Liver (tissue), 9 donors: Measurements from ENCODE around the gene ZNF503. TPM values are rescaled to one million over a fixed set of nuclear protein-coding genes. Genes with fewer than 3 reads are reported as not detected.

Experiments used
- DNase-seq: peaks from one replicate; pipeline ENCODE4 v3.0.0-alpha.2; 2017; ENCODE audit warnings: low spot score
- H3K27ac ChIP-seq, 2 donors: one replicate each; pipeline ENCODE4 v1.7.0; 2013; ENCODE audit warnings: inconsistent platforms in 2 of 2, low read length in 2 of 2, control low read depth in 1 of 2, low read depth in 1 of 2, mild to moderate bottlenecking in 1 of 2
- H3K27me3 ChIP-seq, 4 donors: one replicate each; pipeline versions ENCODE4 v1.6.1 to v1.7.0; 2013; ENCODE audit warnings: low read length in 3 of 4, inconsistent platforms in 1 of 4, mild to moderate bottlenecking in 1 of 4, moderate library complexity in 1 of 4; ENCODE audit not compliant: control insufficient read depth in 4 of 4, insufficient read depth in 4 of 4
- H3K36me3 ChIP-seq, 4 donors: one replicate each; pipeline versions ENCODE4 v1.6.1 to v1.7.0; 2013; ENCODE audit warnings: low read length in 3 of 4, mild to moderate bottlenecking in 3 of 4, low read depth in 1 of 4, moderate library complexity in 1 of 4; ENCODE audit not compliant: control insufficient read depth in 4 of 4, insufficient read depth in 3 of 4
- H3K4me1 ChIP-seq, 4 donors: one replicate each; pipeline versions ENCODE4 v1.6.1 to v1.7.0; 2013; ENCODE audit warnings: low read length in 3 of 4, mild to moderate bottlenecking in 3 of 4, moderate library complexity in 1 of 4; ENCODE audit not compliant: control insufficient read depth in 4 of 4, insufficient read depth in 4 of 4
- H3K4me3 ChIP-seq, 3 donors: one replicate each; pipeline versions ENCODE4 v1.6.1 to v1.7.0; 2013; ENCODE audit warnings: low read length in 3 of 3, control low read depth in 1 of 3, low read depth in 1 of 3, mild to moderate bottlenecking in 1 of 3
- H3K9ac ChIP-seq, 2 donors: one replicate each; pipeline ENCODE4 v1.7.0; 2013; ENCODE audit warnings: low read length in 2 of 2, mild to moderate bottlenecking in 2 of 2, moderate library complexity in 2 of 2, control low read depth in 1 of 2, low read depth in 1 of 2
- H3K9me3 ChIP-seq, 4 donors: one replicate each; pipeline versions ENCODE4 v1.6.1 to v1.7.0; 2013; ENCODE audit warnings: low read length in 3 of 4; ENCODE audit not compliant: control insufficient read depth in 4 of 4
- EGR1 ChIP-seq, 2 donors: IDR thresholded peaks; 2 replicates each; pipeline ENCODE4 v1.6.1; 2016 to 2018; ENCODE audit warnings: antibody characterized with exemption in 2 of 2, low read depth in 2 of 2
- FOXA1 ChIP-seq: IDR thresholded peaks from 2 replicates; pipeline ENCODE4 v1.6.1; 2016; ENCODE audit warnings: antibody characterized with exemption
- GABPA ChIP-seq, 2 donors: IDR thresholded peaks in 1 of 2; conservative IDR thresholded peaks in 1 of 2; 2 replicates each; pipeline ENCODE4 v1.6.1; 2016; ENCODE audit warnings: antibody characterized with exemption in 2 of 2, mild to moderate bottlenecking in 1 of 2, moderate library complexity in 1 of 2
- HNF4A ChIP-seq, 2 donors: conservative IDR thresholded peaks; 2 replicates each; pipeline ENCODE4 v1.6.1; 2016; ENCODE audit warnings: antibody characterized with exemption in 2 of 2, mild to moderate bottlenecking in 2 of 2
- HNF4G ChIP-seq: IDR thresholded peaks from 2 replicates; pipeline ENCODE4 v1.6.1; 2016; ENCODE audit warnings: antibody characterized with exemption
- JUND ChIP-seq, 2 donors: IDR thresholded peaks; 2 replicates each; pipeline ENCODE4 v1.6.1; 2016; ENCODE audit warnings: antibody characterized with exemption in 2 of 2
- NR2F2 ChIP-seq: IDR thresholded peaks from 2 replicates; pipeline ENCODE4 v1.6.1; 2016; ENCODE audit warnings: antibody characterized with exemption
- RAD21 ChIP-seq, 2 donors: IDR thresholded peaks; 2 replicates each; pipeline ENCODE4 v1.6.1; 2016; ENCODE audit warnings: antibody characterized with exemption in 2 of 2, mild to moderate bottlenecking in 2 of 2
- SP1 ChIP-seq: IDR thresholded peaks from 2 replicates; pipeline ENCODE4 v1.6.1; 2018; ENCODE audit warnings: antibody characterized with exemption, mild to moderate bottlenecking
- WGBS: extraction: QIAGEN DNeasy Blood & Tissue Kit; methylation state at CpG from one replicate; pipeline ENCODE4 v1.1.7; 2013; 5-methylcytosine and 5-hydroxymethylcytosine counted together
- polyA plus RNA-seq, 2 donors: library from polyadenylated mRNA; stranded (reverse) in 1 of 2; unstranded in 1 of 2; fragments of 200-250 nt in 1 of 2; fragments of >200 nt in 1 of 2; fragmentation: Nextera tagmentation in 1 of 2; extraction: Ambion mirVana in 1 of 2; gene quantifications; one replicate each; pipeline versions ENCODE4 v1.2.1 to v1.2.3, GENCODE V29; 2013 to 2015
- total RNA-seq, 2 donors: library from RNA; depleted of rRNA; stranded (reverse); fragments of >200 nt; gene quantifications; one replicate each; pipeline ENCODE4 v1.2.3, GENCODE V29; 2014
- TF ChIP-seq, protein P1 (sequence below): IDR thresholded peaks from 2 replicates; pipeline ENCODE4 v1.6.1; 2016; ENCODE audit warnings: antibody characterized with exemption
- TF ChIP-seq, protein P2 (sequence below): IDR thresholded peaks from 2 replicates; pipeline ENCODE4 v1.6.1; 2016; ENCODE audit warnings: antibody characterized with exemption
- TF ChIP-seq, protein P3 (sequence below): IDR thresholded peaks from 2 replicates; pipeline ENCODE4 v1.6.1; 2016; ENCODE audit warnings: antibody characterized with exemption
- donor health status: healthy.
- donor health status: healthy.
- donor health status: healthy.
- donor health status: healthy.
- donor health status: healthy.

ZNF503 gene
- total and polyA plus RNA-seq, 4 donors, result 1.6 to 5.2 (median 2.0) TPM

GRCh38 chr10:75353183-75353582 is 48.4 kb downstream of the ZNF503 start:
- 57% methylated on average over 7 of the region's 7 CpGs for WGBS
- Histone ChIP-seq H3K4me1 (no peaks in the 10 kb centered on the region), H3K9ac (no peak overlapping the region), H3K36me3 (no peaks in the 10 kb centered on the region), H3K4me3 (no peak overlapping the region), H3K9me3 (peaks cover 1 to 4% (median 3%) of the 10 kb centered on the region in 4 donors), H3K27me3 (no peaks in the 10 kb centered on the region), H3K27ac (no peak overlapping the region)
- TF ChIP-seq FOXA1 (no peak), EGR1 (IDR thresholded peaks at IDR 0.05; ENCODE audit: low read depth in 2 of 2) (no peak), RAD21 (IDR thresholded peaks at IDR 0.05) (no peak), HNF4A (conservative IDR thresholded peaks at IDR 0.05) (no peak), JUND (IDR thresholded peaks at IDR 0.05) (no peak)
- TF ChIP-seq, protein P1, sequence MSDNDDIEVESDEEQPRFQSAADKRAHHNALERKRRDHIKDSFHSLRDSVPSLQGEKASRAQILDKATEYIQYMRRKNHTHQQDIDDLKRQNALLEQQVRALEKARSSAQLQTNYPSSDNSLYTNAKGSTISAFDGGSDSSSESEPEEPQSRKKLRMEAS, result no peak
- TF ChIP-seq, protein P2, sequence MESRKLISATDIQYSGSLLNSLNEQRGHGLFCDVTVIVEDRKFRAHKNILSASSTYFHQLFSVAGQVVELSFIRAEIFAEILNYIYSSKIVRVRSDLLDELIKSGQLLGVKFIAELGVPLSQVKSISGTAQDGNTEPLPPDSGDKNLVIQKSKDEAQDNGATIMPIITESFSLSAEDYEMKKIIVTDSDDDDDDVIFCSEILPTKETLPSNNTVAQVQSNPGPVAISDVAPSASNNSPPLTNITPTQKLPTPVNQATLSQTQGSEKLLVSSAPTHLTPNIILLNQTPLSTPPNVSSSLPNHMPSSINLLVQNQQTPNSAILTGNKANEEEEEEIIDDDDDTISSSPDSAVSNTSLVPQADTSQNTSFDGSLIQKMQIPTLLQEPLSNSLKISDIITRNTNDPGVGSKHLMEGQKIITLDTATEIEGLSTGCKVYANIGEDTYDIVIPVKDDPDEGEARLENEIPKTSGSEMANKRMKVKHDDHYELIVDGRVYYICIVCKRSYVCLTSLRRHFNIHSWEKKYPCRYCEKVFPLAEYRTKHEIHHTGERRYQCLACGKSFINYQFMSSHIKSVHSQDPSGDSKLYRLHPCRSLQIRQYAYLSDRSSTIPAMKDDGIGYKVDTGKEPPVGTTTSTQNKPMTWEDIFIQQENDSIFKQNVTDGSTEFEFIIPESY, result no peak
- TF ChIP-seq, protein P3, sequence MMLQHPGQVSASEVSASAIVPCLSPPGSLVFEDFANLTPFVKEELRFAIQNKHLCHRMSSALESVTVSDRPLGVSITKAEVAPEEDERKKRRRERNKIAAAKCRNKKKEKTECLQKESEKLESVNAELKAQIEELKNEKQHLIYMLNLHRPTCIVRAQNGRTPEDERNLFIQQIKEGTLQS, result no peak
- no peak for DNase-seq

- no peaks in the 10 kb centered on the region for H3K36me3 ChIP-seq
- DNase-seq, result no peak
- 78% methylated on average over 5 of the region's 5 CpGs for WGBS
These were observed 48.9 kb downstream of the ZNF503 start for GRCh38 chr10:75352650-75353049.

GRCh38 chr10:75351637-75352036 is 49.9 kb downstream of the ZNF503 start:
- Histone ChIP-seq H3K4me3 (no peak overlapping the region), H3K36me3 (no peaks in the 10 kb centered on the region), H3K9ac (no peak overlapping the region), H3K9me3 (peaks cover 1 to 4% (median 3%) of the 10 kb centered on the region in 4 donors), H3K27me3 (no peaks in the 10 kb centered on the region), H3K27ac (no peak overlapping the region), H3K4me1 (no peaks in the 10 kb centered on the region)
- WGBS, result 96% methylated on average over 3 of the region's 3 CpGs
- TF ChIP-seq, protein P2, result no peak
- TF ChIP-seq HNF4G (no peak), SP1 (no peak)
- no peak for DNase-seq

More at GRCh38 chr10:75352650-75353049, 48.9 kb downstream of the ZNF503 start:
- H3K9ac ChIP-seq, result no peak overlapping the region
- TF ChIP-seq GABPA (IDR thresholded peaks at IDR 0.05 in 1 of 2, conservative IDR thresholded peaks at IDR 0.05 in 1 of 2), result no peak
- TF ChIP-seq HNF4G, result no peak
- TF ChIP-seq NR2F2, result no peak
- TF ChIP-seq, protein P2, result no peak
- no peak for TF ChIP-seq HNF4A (conservative IDR thresholded peaks at IDR 0.05)
- TF ChIP-seq FOXA1, result no peak
- no peak for TF ChIP-seq JUND (IDR thresholded peaks at IDR 0.05)
- H3K4me1 ChIP-seq, result no peaks in the 10 kb centered on the region
- H3K4me3 ChIP-seq, result no peak overlapping the region
- peaks cover 1 to 4% (median 3%) of the 10 kb centered on the region in 4 donors for H3K9me3 ChIP-seq
- no peak overlapping the region for H3K27ac ChIP-seq
- no peaks in the 10 kb centered on the region for H3K27me3 ChIP-seq
